Stimulated activated CD4-positive, alpha-beta T cell treated with anti-CD3 and anti-CD28 coated beads, Interleukin-2, amount 100 ng/mL, for 24 hours (primary cell): ENCODE data around the gene PRKCI.

Source experiments
- DNase-seq, 2 donors: peaks; one replicate each; pipeline ENCODE4 v3.0.0-alpha.2; 2020

PRKCI gene

GRCh38 chr3:170346481-170347392, 124.5 kb downstream of the PRKCI start:
- DNase-seq = no peak

- no peak for DNase-seq
Measured at GRCh38 chr3:170350515-170351413, 128.5 kb downstream of the PRKCI start.

GRCh38 chr3:170352936-170353335, 130.7 kb downstream of the PRKCI start:
- DNase-seq = no peak

- no peak for DNase-seq
Measured at GRCh38 chr3:170353485-170353884, 131.3 kb downstream of the PRKCI start.

GRCh38 chr3:170354760-170355159, 132.5 kb downstream of the PRKCI start:
- DNase-seq = no peak
